Measurements from ENCODE around the gene SSBP1.

The SSBP1 gene

GRCh38 chr7:141697211-141697871 lies 40.8 kb upstream of the SSBP1 start:
- TF ChIP-seq CREB5 (CRISPR knock-in tag; IDR thresholded peaks at IDR 0.05; ENCODE audit: low read depth) (no peak), PPARA (CRISPR knock-in tag; IDR thresholded peaks at IDR 0.05; ENCODE audit: borderline replicate concordance) (no peak), RARB (CRISPR knock-in tag; IDR thresholded peaks at IDR 0.05) (no peak), ISL1 (CRISPR knock-in tag; IDR thresholded peaks at IDR 0.05) (no peak), SNAI2 (CRISPR knock-in tag; IDR thresholded peaks at IDR 0.05) (no peak), OSR1 (CRISPR knock-in tag; IDR thresholded peaks at IDR 0.05) (no peak), ESRRG (CRISPR knock-in tag; IDR thresholded peaks at IDR 0.05) (no peak), GLIS3 (CRISPR knock-in tag; IDR thresholded peaks at IDR 0.05) (no peak), ZFP30 (CRISPR knock-in tag; IDR thresholded peaks at IDR 0.05) (no peak), ZNF565 (CRISPR knock-in tag; conservative IDR thresholded peaks at IDR 0.05; ENCODE audit: low read depth) (no peak), PATZ1 (CRISPR knock-in tag; IDR thresholded peaks at IDR 0.05; ENCODE audit: borderline replicate concordance) (no peak), ZNF70 (CRISPR knock-in tag; IDR thresholded peaks at IDR 0.05) (no peak)
- no peak for ATAC-seq

GRCh38 chr7:141698247-141699015 lies 39.7 kb upstream of the SSBP1 start:
- ATAC-seq, result no peak
- TF ChIP-seq ESRRG (CRISPR knock-in tag; IDR thresholded peaks at IDR 0.05) (no peak), ZNF8 (CRISPR knock-in tag; IDR thresholded peaks at IDR 0.05) (no peak), CREB5 (CRISPR knock-in tag; IDR thresholded peaks at IDR 0.05; ENCODE audit: low read depth) (no peak), PPARA (CRISPR knock-in tag; IDR thresholded peaks at IDR 0.05; ENCODE audit: borderline replicate concordance) (no peak), TOX (CRISPR knock-in tag; IDR thresholded peaks at IDR 0.05; ENCODE audit: borderline replicate concordance) (no peak), TSHZ2 (CRISPR knock-in tag; IDR thresholded peaks at IDR 0.05) (no peak), POU6F1 (CRISPR knock-in tag; IDR thresholded peaks at IDR 0.05; ENCODE audit: borderline replicate concordance, low read depth) (no peak), SNAI2 (CRISPR knock-in tag; IDR thresholded peaks at IDR 0.05) (no peak), RARB (CRISPR knock-in tag; IDR thresholded peaks at IDR 0.05) (no peak), ZFP30 (CRISPR knock-in tag; IDR thresholded peaks at IDR 0.05) (no peak), GLIS3 (CRISPR knock-in tag; IDR thresholded peaks at IDR 0.05) (no peak), OSR1 (CRISPR knock-in tag; IDR thresholded peaks at IDR 0.05) (no peak), ZFP3 (CRISPR knock-in tag; IDR thresholded peaks at IDR 0.05) (no peak), PATZ1 (CRISPR knock-in tag; IDR thresholded peaks at IDR 0.05; ENCODE audit: borderline replicate concordance) (no peak), ARNTL (CRISPR knock-in tag; IDR thresholded peaks at IDR 0.05; ENCODE audit: borderline replicate concordance, low read depth) (no peak)

Data from SK-N-SH treated with all-trans-retinoic acid at 6 μM for 48 hours (cell line).